Gastroesophageal sphincter (tissue), 4 donors: Measurements from ENCODE around the gene IL19. TPM values are rescaled to one million over a fixed set of nuclear protein-coding genes. Genes with fewer than 3 reads are reported as not detected.
A peak's percentile ranks its signal among the peaks of the same experiment; 100 is the strongest.

ENCODE experiments used
- ATAC-seq: fragments of 150-250 bp; one replicate; pipeline ENCODE4 v1.9.1; 2016; ENCODE audit warnings: mild to moderate bottlenecking, moderate library complexity
- H3K27ac ChIP-seq, 4 donors: fragments of 200-600 bp; sonication (generic) in 3 of 4; 1 replicate in 3 of 4; 2 replicates in 1 of 4; pipeline ENCODE4 v1.5.1; 2016 to 2019
- H3K27me3 ChIP-seq: fragments of 200-600 bp; sonication (generic); one replicate; pipeline ENCODE4 v1.5.1; 2019
- H3K36me3 ChIP-seq, 2 donors: fragments of 200-600 bp; sonication (generic); one replicate each; pipeline ENCODE4 v1.5.1; 2019; ENCODE audit warnings: control low read depth in 1 of 2
- H3K4me1 ChIP-seq, 3 donors: fragments of 200-600 bp; sonication (generic); 1 replicate in 2 of 3; 2 replicates in 1 of 3; pipeline ENCODE4 v1.5.1; 2016 to 2019; ENCODE audit warnings: control low read depth in 2 of 3
- H3K4me3 ChIP-seq, 2 donors: fragments of 200-600 bp; sonication (generic); one replicate each; pipeline ENCODE4 v1.5.1; 2019; ENCODE audit warnings: mild to moderate bottlenecking in 1 of 2, moderate library complexity in 1 of 2
- H3K9me3 ChIP-seq, 3 donors: fragments of 200-600 bp; sonication (generic); one replicate each; pipeline ENCODE4 v1.5.1; 2017 to 2019; ENCODE audit warnings: control low read depth in 2 of 3
- EP300 ChIP-seq: sonication (generic); formaldehyde crosslinking; IDR thresholded peaks from one replicate; pipeline ENCODE4 v1.6.1; 2017; ENCODE audit warnings: antibody characterized with exemption, mild to moderate bottlenecking
- POLR2A ChIP-seq, 2 donors: fragments of 450-650 bp; IDR thresholded peaks; one replicate each; pipeline ENCODE4 v1.6.1; 2017; ENCODE audit warnings: antibody characterized with exemption in 2 of 2, mild to moderate bottlenecking in 2 of 2, moderate library complexity in 1 of 2
- POLR2AphosphoS5 ChIP-seq: sonication (generic); formaldehyde crosslinking; IDR thresholded peaks from one replicate; pipeline ENCODE4 v1.6.1; 2017; ENCODE audit warnings: antibody characterized with exemption
- WGBS, 2 donors: methylation state at CpG; one replicate each; pipeline ENCODE4 v1.1.5; 2018; ENCODE audit warnings: low coverage in 1 of 2; 5-methylcytosine and 5-hydroxymethylcytosine counted together
- total RNA-seq, 4 donors: library from RNA; depleted of rRNA; stranded (reverse); fragments of >200 nt; gene quantifications; one replicate each; pipeline ENCODE4 v1.1.0, GENCODE V29; 2016
- TF ChIP-seq, protein P1 (sequence below), 4 experiments: fragments of 200-600 bp in 2 of 4; fragments of 450-650 bp in 2 of 4; sonication (generic) in 1 of 4; IDR thresholded peaks; one replicate each; pipeline ENCODE4 v1.5.1; 2017 to 2019; ENCODE audit warnings: antibody characterized with exemption in 4 of 4, mild to moderate bottlenecking in 2 of 4, moderate library complexity in 2 of 4

IL19 gene
- total RNA-seq, 4 donors from 2014 or later: 0.27 TPM; not detected in 3

GRCh38 chr1:206792939-206793607 lies 22.5 kb downstream of the IL19 start:
- no peaks in the 10 kb centered on the region for H3K4me1 ChIP-seq
- no peaks in the 10 kb centered on the region for H3K9me3 ChIP-seq
- no peak for ATAC-seq
- H3K27ac ChIP-seq: no peak overlapping the region
- TF ChIP-seq POLR2AphosphoS5 (no peak), EP300 (no peak), POLR2A (IDR thresholded peaks at IDR 0.05) (no peak)
- TF ChIP-seq, protein P1, sequence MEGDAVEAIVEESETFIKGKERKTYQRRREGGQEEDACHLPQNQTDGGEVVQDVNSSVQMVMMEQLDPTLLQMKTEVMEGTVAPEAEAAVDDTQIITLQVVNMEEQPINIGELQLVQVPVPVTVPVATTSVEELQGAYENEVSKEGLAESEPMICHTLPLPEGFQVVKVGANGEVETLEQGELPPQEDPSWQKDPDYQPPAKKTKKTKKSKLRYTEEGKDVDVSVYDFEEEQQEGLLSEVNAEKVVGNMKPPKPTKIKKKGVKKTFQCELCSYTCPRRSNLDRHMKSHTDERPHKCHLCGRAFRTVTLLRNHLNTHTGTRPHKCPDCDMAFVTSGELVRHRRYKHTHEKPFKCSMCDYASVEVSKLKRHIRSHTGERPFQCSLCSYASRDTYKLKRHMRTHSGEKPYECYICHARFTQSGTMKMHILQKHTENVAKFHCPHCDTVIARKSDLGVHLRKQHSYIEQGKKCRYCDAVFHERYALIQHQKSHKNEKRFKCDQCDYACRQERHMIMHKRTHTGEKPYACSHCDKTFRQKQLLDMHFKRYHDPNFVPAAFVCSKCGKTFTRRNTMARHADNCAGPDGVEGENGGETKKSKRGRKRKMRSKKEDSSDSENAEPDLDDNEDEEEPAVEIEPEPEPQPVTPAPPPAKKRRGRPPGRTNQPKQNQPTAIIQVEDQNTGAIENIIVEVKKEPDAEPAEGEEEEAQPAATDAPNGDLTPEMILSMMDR (IDR thresholded peaks at IDR 0.05): no peak
- peaks cover 8% of the 10 kb centered on the region for H3K27me3 ChIP-seq
- no peaks in the 10 kb centered on the region for H3K36me3 ChIP-seq
- 78 to 83% methylated on average over 1 to 3 of the region's 16 CpGs for WGBS, 2 donors
- no peak overlapping the region for H3K4me3 ChIP-seq

DNA sequence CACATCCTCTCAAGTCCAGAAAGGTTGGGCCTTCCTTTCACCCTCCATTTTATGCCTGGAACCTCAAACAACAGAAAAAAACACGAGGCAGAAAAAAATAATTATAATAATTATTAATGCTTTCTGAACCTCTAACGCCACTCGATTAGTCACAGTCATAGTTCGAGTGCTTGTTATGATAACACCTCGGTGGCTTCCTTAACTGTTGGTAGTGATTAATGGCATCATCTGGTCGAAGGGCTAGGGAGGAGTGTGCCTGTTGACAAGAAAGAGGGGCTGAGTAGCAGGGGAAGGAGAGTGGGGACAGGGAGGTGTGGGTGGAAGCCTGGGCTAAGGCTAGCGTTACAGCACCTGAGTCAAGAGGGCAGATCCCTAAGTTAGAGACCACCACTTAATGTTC lies 23.0 kb downstream of the IL19 start:
- H3K9me3 ChIP-seq: no peaks in the 10 kb centered on the region
- H3K4me3 ChIP-seq: no peak overlapping the region
- no peaks in the 10 kb centered on the region for H3K36me3 ChIP-seq
- H3K27me3 ChIP-seq: peaks cover 13% of the 10 kb centered on the region
- TF ChIP-seq, protein P1 (IDR thresholded peaks at IDR 0.05): no peak
- TF ChIP-seq EP300: no peak
- H3K27ac ChIP-seq: no peak overlapping the region
- H3K4me1 ChIP-seq: no peaks in the 10 kb centered on the region
- 53% methylated on average over 7 of the region's 7 CpGs; no CpG with 5 or more reads in 1 of the 2 donors for WGBS, 2 donors
- ATAC-seq: no peak

DNA sequence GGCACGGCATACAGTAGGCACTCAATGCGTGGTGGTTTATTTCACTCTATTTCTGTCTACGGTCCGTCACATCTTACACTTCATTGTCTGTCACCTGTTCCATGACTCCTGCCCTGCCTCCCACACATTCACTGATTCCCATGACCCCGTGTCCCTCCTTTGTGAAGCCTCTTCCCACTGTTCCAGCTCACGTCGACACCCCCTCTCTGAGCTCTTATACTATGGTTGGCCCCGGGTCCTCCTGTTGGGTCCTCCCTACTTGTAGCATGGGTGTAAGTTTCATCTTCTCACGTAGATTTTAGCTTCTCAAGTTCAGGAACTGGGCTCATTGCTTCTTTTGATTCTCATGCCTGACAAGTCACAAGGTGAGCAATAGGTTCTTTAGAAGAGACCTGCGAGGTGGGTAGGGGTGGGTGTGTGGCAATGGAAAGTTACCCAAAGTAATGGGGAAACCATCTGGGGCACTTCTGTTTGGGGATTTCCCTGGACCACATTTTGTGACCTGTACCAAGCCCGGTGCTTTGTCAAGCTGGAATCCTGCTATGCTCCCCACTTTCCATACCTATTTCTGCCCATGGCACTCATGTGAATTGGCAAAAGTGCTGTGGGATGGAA lies 23.8 kb downstream of the IL19 start:
- H3K27ac ChIP-seq: no peak overlapping the region
- no peaks in the 10 kb centered on the region for H3K9me3 ChIP-seq
- no peak overlapping the region for H3K4me3 ChIP-seq
- TF ChIP-seq POLR2A (IDR thresholded peaks at IDR 0.05): no peak
- no peak for TF ChIP-seq POLR2AphosphoS5
- TF ChIP-seq, protein P1 (IDR thresholded peaks at IDR 0.05): no peak
- TF ChIP-seq EP300: no peak
- no peak for ATAC-seq
- WGBS, 2 donors: 88 to 91% methylated on average over 9 to 11 of the region's 11 CpGs
- H3K4me1 ChIP-seq: no peaks in the 10 kb centered on the region
- H3K36me3 ChIP-seq: no peaks in the 10 kb centered on the region
- peaks cover 21% of the 10 kb centered on the region for H3K27me3 ChIP-seq

DNA sequence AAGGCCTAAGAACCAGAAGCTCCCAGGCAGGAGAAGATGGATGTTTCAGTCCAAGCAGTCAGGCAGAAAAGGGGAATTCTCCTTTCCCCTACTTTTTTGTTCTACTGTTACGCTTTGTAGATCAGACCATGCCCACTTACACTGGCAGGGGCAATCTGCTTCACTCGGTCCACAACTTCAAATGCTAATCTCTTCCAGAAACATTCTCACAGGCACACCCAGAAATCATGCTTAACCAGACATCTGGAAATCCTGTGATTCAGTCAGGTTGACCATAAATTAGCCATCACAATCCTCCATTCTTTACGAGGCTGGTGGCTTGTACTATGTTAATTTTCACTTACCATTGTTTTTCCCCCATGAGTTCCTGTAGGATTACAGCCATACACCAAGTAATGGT lies 25.5 kb downstream of the IL19 start:
- H3K27ac ChIP-seq: no peak overlapping the region
- H3K4me3 ChIP-seq: no peak overlapping the region
- H3K36me3 ChIP-seq: no peaks in the 10 kb centered on the region
- H3K27me3 ChIP-seq: peaks cover 23% of the 10 kb centered on the region
- ATAC-seq: no peak
- H3K4me1 ChIP-seq: no peaks in the 10 kb centered on the region
- H3K9me3 ChIP-seq: no peaks in the 10 kb centered on the region
- TF ChIP-seq POLR2AphosphoS5 (no peak), EP300 (no peak), POLR2A (IDR thresholded peaks at IDR 0.05) (no peak)
- TF ChIP-seq, protein P1 (IDR thresholded peaks at IDR 0.05): no peak
- WGBS, 2 donors: 80 to 84% methylated on average over 3 of the region's 3 CpGs

DNA sequence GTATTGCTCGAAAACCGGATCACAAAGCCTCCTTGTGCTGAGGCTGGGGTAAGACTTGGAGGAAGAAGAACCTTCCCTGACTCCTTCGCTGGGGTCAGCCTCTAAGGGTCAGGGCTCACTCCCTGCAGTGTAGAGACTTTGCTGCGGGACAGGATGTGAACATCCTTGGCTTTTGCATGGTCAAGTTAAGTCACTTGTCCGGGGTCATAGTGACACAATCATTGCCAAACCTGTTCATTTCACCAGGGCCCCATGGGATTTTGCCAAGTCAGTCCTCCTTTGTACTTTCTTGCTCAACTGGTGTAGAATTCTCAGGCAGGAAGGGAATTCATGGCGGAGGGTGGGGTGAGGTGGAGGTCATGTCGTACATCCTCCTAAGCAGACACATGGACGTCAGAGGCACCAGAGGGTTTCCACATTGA lies 26.4 kb downstream of the IL19 start:
- no peaks in the 10 kb centered on the region for H3K9me3 ChIP-seq
- no peaks in the 10 kb centered on the region for H3K4me1 ChIP-seq
- ATAC-seq: peak; percentile 39
- no peaks in the 10 kb centered on the region for H3K36me3 ChIP-seq
- peaks cover 23% of the 10 kb centered on the region for H3K27me3 ChIP-seq
- 74 to 85% methylated on average over 4 to 7 of the region's 8 CpGs for WGBS, 2 donors
- no peak overlapping the region for H3K4me3 ChIP-seq
- H3K27ac ChIP-seq: no peak overlapping the region
- TF ChIP-seq, protein P1 (IDR thresholded peaks at IDR 0.05): no peak
- TF ChIP-seq POLR2A (IDR thresholded peaks at IDR 0.05): no peak
- no peak for TF ChIP-seq POLR2AphosphoS5
- no peak for TF ChIP-seq EP300
